ENCODE measurements around the gene NCOA6. TPM values are rescaled to one million over a fixed set of nuclear protein-coding genes. Genes with fewer than 3 reads are reported as not detected.

NCOA6 gene
- total RNA-seq, 1 experiment from 2014 or later: 35.1 TPM

- intact Hi-C loops (cut with micrococcal nuclease; ENCODE audit: unreplicated experiment): no loop called here
- no peak overlapping the region for H3K27ac ChIP-seq
- H3K79me2 ChIP-seq (ENCODE audit: low read depth): peaks cover 8% of the 10 kb centered on the region
- peaks cover 10% of the 10 kb centered on the region; the same call in 1 of the 2 replicates for H3F3A ChIP-seq (ENCODE audit: insufficient read depth, low read depth)
- ChIA-PET POLR2A (ENCODE audit: unreplicated experiment) (interaction anchor here (0.6 kb wide), 1 partner anchor 266 kb away, joined by 4 read pairs; no protein-coding TSS in a partner anchor), CTCF (no interaction called here)
- no peaks in the 10 kb centered on the region for H3K9me3 ChIP-seq (ENCODE audit: insufficient read depth, low read depth)
- no peak overlapping the region for H3K4me3 ChIP-seq
- H3K36me3 ChIP-seq (ENCODE audit: low read depth): no peaks in the 10 kb centered on the region
- DNase-seq: no peak
- H3K4me1 ChIP-seq (replicated peaks; ENCODE audit: insufficient read depth): peaks cover 8% of the 10 kb centered on the region; the same call in 1 of the 2 replicates
- H3K27me3 ChIP-seq (ENCODE audit: insufficient read depth, low read depth): no peaks in the 10 kb centered on the region
- no TSS peak for BruUV-seq (replicated peaks)
- H4K20me1 ChIP-seq (ENCODE audit: insufficient read depth): peaks cover 3% of the 10 kb centered on the region; the same call in 1 of the 2 replicates
- TF ChIP-seq EZH2 (IDR thresholded peaks at IDR 0.05; ENCODE audit: low read depth): no peak
- 0 out of 2 replicates have a peak, but pooled peaks have one; percentile 10 for TF ChIP-seq CTCF (conservative IDR thresholded peaks at IDR 0.05)
- H3K9me2 ChIP-seq (ENCODE audit: insufficient read depth): no peaks in the 10 kb centered on the region
- H3K4me2 ChIP-seq: no peak overlapping the region
- H2AFZ ChIP-seq: no peak overlapping the region
Measured at GRCh38 chr20:34829191-34829590, 3.7 kb upstream of the NCOA6 start.

- intact Hi-C loops (cut with micrococcal nuclease; ENCODE audit: unreplicated experiment): no loop called here
- Histone ChIP-seq H4K20me1 (ENCODE audit: insufficient read depth) (peaks cover 42% of the 10 kb centered on the region), H3K36me3 (ENCODE audit: low read depth) (no peaks in the 10 kb centered on the region), H3K27me3 (ENCODE audit: insufficient read depth, low read depth) (no peaks in the 10 kb centered on the region), H3K4me1 (replicated peaks; ENCODE audit: insufficient read depth) (peaks cover 24% of the 10 kb centered on the region), H3K9me2 (ENCODE audit: insufficient read depth) (no peaks in the 10 kb centered on the region), H3K9me3 (ENCODE audit: insufficient read depth, low read depth) (no peaks in the 10 kb centered on the region), H3F3A (ENCODE audit: insufficient read depth, low read depth) (peaks cover 22% of the 10 kb centered on the region), H3K27ac (peak overlapping the region; percentile 54), H2AFZ (peak overlapping the region; percentile 78), H3K4me3 (peak overlapping the region; percentile 98), H3K79me2 (ENCODE audit: low read depth) (peaks cover 50% of the 10 kb centered on the region), H3K4me2 (peak overlapping the region; percentile 78)
- TF ChIP-seq EZH2 (IDR thresholded peaks at IDR 0.05; ENCODE audit: low read depth) (no peak), CTCF (conservative IDR thresholded peaks at IDR 0.05) (no peak)
- peak in 1 of 2 experiments; percentile 62 for DNase-seq
- ChIA-PET POLR2A (ENCODE audit: unreplicated experiment) (interaction anchor here (0.6 to 0.8 kb wide), 6 partner anchors 55 to 1077 kb away, joined by 3 to 9 read pairs (median 4); partner anchors contain the start of gene EDEM2), CTCF (interaction anchor here (0.7 to 1.2 kb wide), 3 partner anchors 51 to 271 kb away, joined by 3 to 8 read pairs (median 3); no protein-coding TSS in a partner anchor)
- BruUV-seq (replicated peaks): TSS peak; percentile 68
Measured at GRCh38 chr20:34824806-34825529, 483 bp downstream of the NCOA6 start.

- H2AFZ ChIP-seq: peak overlapping the region; percentile 78; the same call in 1 of the 2 replicates
- intact Hi-C loops (cut with micrococcal nuclease; ENCODE audit: unreplicated experiment): no loop called here
Measured at GRCh38 chr20:34824452-34824805, 1.0 kb downstream of the NCOA6 start.

More at GRCh38 chr20:34824452-34824805, 1.0 kb downstream of the NCOA6 start:
- H3K4me1 ChIP-seq (replicated peaks; ENCODE audit: insufficient read depth): peaks cover 24% of the 10 kb centered on the region
- no peaks in the 10 kb centered on the region for H3K36me3 ChIP-seq (ENCODE audit: low read depth)
- peak; percentile 83 to 84 for DNase-seq
- TF ChIP-seq CTCF (conservative IDR thresholded peaks at IDR 0.05) (no peak), EZH2 (IDR thresholded peaks at IDR 0.05; ENCODE audit: low read depth) (no peak)
- peaks cover 19% of the 10 kb centered on the region for H3F3A ChIP-seq (ENCODE audit: insufficient read depth, low read depth)
- no peaks in the 10 kb centered on the region for H3K9me2 ChIP-seq (ENCODE audit: insufficient read depth)
- peaks cover 46% of the 10 kb centered on the region for H4K20me1 ChIP-seq (ENCODE audit: insufficient read depth)
- H3K27ac ChIP-seq: peak overlapping the region; percentile 54
- peak overlapping the region; percentile 98 for H3K4me3 ChIP-seq
- ChIA-PET CTCF (interaction anchor here (0.7 kb wide), 3 partner anchors 52 to 626 kb away, joined by 3 to 8 read pairs (median 4); no protein-coding TSS in a partner anchor), POLR2A (ENCODE audit: unreplicated experiment) (interaction anchor here (0.6 to 0.8 kb wide), 5 partner anchors 74 to 1077 kb away, joined by 4 to 7 read pairs (median 5); no protein-coding TSS in a partner anchor)
- no peaks in the 10 kb centered on the region for H3K27me3 ChIP-seq (ENCODE audit: insufficient read depth, low read depth)
- no TSS peak for BruUV-seq (replicated peaks)
- H3K9me3 ChIP-seq (ENCODE audit: insufficient read depth, low read depth): no peaks in the 10 kb centered on the region
- peaks cover 55% of the 10 kb centered on the region for H3K79me2 ChIP-seq (ENCODE audit: low read depth)
- H3K4me2 ChIP-seq: peak overlapping the region; percentile 78

Measured in PC-9 (cell line).